Fibroblast of lung (primary cell): ENCODE results near the gene CLTA.

Experiments used
- EZH2 ChIP-seq: IDR thresholded peaks from 2 replicates; pipeline ENCODE4 v1.5.1; 2012; ENCODE audit warnings: low read length, control low read depth, mild to moderate bottlenecking; ENCODE audit errors: missing control alignments
- TF ChIP-seq, protein P1 (sequence below), 2 donors: IDR thresholded peaks in 1 of 2; conservative IDR thresholded peaks in 1 of 2; 1 replicate in 1 of 2; 2 replicates in 1 of 2; pipeline ENCODE4 v1.5.1; 2011 to 2012; ENCODE audit warnings: low read length in 2 of 2, control low read depth in 1 of 2, inconsistent platforms in 1 of 2, low read depth in 1 of 2, mild to moderate bottlenecking in 1 of 2

- TF ChIP-seq, protein P1, sequence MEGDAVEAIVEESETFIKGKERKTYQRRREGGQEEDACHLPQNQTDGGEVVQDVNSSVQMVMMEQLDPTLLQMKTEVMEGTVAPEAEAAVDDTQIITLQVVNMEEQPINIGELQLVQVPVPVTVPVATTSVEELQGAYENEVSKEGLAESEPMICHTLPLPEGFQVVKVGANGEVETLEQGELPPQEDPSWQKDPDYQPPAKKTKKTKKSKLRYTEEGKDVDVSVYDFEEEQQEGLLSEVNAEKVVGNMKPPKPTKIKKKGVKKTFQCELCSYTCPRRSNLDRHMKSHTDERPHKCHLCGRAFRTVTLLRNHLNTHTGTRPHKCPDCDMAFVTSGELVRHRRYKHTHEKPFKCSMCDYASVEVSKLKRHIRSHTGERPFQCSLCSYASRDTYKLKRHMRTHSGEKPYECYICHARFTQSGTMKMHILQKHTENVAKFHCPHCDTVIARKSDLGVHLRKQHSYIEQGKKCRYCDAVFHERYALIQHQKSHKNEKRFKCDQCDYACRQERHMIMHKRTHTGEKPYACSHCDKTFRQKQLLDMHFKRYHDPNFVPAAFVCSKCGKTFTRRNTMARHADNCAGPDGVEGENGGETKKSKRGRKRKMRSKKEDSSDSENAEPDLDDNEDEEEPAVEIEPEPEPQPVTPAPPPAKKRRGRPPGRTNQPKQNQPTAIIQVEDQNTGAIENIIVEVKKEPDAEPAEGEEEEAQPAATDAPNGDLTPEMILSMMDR (conservative IDR thresholded peaks at IDR 0.05 in 1 of 2, IDR thresholded peaks at IDR 0.05 in 1 of 2; ENCODE audit: low read depth in 1 of 2, low read length in 2 of 2) = no peak
- no peak for TF ChIP-seq EZH2
These were observed 58.5 kb downstream of the CLTA start for GRCh38 chr9:36249189-36249588.
